HK-2 (cell line): Measurements from ENCODE around the gene ZNF710.
"Not testable (repeated sequence)": the region's sequence is repeated elsewhere in the genome, so short reads cannot be mapped to it uniquely, and the experiment has no call there.

Experiments used
- DNase-seq: peaks from one replicate; pipeline ENCODE4 v3.0.0-alpha.2; 2018; ENCODE audit not compliant: unreplicated experiment

Gene ZNF710

DNA sequence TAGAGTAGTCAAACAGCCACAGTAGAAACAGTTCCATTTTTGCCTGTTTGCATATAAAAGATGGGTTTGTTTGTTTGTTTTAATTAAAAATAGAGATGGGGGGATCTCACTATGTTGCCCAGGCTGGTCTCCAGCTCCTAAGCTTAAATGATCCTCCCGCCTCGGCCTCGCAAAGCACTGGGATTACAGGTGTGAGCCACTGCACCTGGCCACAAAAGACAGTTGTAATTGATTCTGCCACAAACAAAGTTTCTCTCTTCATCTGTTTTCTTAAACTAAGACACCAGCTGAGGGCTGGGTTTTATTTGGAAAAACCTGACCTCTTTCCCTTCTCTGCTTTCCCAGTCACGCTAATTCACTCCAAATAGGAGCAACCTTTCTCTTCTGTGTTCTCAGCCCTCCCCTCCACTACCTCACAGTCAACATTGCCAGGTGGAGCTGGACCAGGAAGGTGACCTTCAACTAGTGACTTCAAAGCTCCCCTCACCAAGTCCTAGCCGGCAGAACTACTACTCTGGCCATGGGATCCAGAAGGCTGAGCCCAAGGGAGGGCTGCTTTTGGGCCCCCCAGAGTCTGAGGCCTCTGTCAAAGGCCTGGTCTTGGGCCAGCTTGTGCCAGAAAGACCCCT, 102.7 kb downstream of the ZNF710 start:
- DNase-seq = no peak

DNA sequence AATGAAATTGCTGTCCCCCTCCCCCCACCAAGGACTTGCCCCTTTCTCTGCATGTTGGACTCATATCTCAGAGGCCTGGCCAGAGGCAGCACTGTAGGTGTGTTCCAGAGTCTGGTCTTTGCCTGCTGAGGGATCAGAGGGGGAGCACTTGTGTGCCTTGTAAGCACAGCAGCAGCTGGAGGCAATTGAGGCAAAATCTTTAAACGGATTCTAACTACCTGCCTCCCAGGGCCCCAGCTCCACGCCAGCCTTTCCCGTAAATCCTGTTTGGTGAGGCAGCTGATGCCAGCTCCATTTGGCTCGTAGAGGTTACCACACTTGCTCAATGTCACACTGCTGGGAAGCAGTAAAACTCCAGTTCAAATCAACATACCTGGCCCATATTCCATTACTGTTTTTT, 103.4 kb downstream of the ZNF710 start:
- no peak for DNase-seq

DNA sequence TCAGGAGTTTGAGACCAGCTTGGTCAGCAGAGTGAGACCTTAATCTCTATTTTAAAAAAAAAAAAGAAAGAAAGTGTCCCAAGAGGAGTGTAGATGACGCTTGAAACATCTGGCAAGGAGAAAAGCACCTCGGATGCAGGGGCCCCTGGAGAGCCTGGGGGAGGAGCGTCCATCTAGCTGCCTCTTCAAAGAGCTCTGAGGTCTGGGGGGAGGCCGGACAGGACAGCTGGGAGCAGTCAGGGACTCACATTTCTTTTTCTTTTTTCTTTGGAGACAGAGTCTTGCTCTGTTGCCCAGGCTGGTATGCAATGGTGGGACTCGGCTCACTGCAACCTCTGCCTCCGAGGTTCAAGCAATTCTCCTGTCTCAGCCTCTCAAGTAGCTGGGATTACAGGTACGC, 104.4 kb downstream of the ZNF710 start:
- DNase-seq = no peak

DNA sequence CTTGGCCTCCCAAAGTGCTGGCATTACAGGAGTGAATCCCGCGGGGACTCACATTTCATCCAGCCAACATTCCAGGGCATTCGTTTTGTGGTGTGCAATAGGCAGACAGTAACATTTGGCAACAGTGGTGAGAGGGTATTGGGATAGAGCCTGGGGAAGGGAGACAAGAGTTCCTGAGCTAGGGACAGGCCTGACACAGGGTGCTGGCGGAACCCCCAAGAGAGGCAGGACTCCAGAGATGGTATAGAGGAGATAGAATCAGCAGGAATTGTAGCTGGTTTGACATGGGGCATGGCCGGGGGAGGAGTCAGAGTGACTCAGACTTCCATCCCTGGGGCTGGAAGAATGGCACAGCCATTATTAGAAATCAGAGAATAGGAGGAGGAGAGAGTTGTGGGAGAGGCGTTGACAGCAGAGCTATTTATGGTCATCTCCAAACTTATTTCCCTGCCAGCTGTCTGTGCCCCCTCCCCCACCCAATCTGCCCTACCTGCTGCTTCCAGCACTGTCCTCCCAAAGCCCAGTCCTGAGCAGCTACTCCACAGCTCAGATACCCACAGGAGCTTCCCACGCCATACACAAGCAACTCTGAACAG, 105.5 kb downstream of the ZNF710 start:
- peak; percentile 18 for DNase-seq

DNA sequence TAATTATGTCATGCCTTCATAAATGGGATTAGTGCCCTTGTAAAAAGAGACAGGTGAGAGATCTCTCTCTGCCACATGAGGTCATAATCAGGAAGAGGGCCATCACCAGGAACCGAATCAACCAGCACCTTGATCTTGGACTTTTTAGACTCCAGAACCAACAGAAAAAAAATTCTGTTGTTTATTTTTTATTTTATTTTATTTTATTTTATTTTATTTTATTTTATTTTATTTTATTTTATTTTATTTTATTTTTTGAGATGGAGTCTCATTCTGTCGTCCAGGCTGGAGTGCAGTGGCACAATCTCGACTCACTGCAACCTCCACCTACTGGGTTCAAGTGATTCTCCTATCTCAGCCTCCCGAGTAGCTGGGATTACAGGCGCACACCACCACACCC, 106.9 kb downstream of the ZNF710 start:
- not testable (repeated sequence) for DNase-seq

DNA sequence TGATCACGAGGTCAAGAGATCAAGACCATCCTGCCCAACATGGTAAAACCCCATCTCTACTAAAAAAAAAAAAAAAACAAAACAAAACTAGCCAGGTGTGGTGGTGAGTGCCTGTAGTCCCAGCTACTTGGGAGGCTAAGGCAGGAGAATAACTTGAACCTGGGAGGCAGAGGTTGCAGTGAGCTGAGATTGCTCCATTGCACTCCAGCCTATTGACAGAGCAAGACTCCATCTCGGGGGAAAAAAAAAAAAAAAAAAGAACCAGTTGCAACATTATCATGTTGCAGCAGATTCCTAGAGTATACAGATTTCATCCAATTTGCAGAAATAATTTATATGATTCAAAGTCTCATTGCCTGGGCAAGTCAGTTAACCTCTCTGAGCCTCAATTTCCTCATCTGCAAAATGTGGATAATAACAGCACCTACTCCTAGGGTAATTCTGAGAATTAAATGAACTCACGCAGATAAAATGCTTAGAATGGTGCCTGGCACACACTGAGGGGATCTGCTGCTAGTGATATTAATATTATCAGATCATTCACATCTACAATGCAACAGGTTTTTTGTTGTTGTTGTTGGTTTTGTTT, 108.1 kb downstream of the ZNF710 start:
- DNase-seq = not testable (repeated sequence)

DNA sequence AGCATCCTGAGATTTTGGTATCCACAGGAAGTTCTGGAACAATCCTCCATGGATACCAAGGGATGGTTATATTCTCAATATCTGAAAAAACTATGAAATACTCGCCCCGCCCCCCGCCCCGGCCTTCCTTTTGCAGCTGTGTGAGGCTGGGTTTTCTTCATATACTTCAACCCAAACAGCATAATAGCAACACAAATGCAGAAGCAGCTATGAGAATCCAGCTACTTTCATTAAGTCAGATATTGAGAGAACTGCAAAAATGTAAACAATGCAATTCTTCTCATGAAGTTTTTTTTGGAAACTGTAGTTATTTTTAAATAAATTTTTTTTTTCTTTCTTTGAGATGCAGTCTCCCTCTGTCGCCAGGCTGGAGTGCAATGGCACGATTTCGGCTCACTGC, 112.0 kb downstream of the ZNF710 start:
- no peak for DNase-seq

DNA sequence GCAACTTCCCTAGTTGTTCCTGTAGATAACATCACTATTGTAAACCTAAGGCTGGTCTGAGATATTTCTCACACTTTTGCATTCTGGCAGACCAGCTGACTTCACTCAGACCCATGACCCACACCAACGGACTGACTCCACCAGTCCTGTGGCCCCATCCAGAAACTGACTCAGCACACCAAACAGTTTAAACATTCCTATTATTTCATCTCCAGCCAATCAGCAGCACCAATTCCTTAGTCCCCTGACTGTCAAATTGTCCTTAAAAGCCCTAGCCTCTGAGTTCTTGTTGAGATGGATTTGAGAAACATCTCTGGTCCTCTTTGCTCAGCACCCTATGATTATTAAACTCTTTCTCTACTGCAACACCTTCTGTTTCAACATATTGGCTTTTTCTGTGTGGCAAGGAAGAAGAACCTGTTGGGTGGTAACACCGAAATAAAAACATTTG, 113.4 kb downstream of the ZNF710 start:
- DNase-seq = no peak

DNA sequence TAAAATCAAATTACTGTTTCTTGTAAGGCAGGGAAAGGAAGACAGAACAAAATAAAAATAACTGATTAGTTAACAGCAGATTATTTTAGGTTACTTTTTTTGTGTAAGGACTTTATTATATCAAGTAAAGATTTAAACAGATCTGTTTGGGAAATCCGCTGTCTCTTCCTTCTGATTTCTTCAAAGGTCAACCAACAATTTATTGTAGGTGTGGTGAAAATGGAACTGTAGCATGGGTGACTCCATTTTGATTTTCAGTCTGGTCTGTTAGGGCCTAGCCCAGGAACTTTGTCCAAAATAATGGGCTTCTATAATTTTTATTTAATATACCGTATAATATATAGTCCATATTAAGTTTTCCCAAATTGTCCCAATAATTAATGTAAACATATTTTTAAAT, 114.7 kb downstream of the ZNF710 start:
- no peak for DNase-seq

DNA sequence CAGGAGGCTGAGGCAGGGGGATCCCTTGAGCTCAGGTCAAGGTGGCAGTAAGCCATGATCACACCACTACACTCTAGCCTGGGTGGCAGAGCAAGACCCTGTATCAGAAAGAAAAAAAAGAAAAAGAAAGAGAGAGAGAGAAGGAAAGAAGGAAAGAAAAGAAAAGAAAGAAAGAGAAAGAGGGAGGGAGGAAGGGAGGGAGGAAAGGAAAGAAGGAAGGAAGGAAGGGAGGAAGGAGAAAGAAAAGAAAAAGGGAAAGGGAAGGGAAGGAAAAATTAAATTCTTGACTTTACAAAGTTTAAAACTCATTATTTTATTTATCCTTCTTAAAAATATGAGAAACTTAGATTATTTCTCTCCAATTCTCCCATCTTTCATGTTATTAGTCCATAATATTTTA, 118.2 kb downstream of the ZNF710 start:
- no peak for DNase-seq

DNA sequence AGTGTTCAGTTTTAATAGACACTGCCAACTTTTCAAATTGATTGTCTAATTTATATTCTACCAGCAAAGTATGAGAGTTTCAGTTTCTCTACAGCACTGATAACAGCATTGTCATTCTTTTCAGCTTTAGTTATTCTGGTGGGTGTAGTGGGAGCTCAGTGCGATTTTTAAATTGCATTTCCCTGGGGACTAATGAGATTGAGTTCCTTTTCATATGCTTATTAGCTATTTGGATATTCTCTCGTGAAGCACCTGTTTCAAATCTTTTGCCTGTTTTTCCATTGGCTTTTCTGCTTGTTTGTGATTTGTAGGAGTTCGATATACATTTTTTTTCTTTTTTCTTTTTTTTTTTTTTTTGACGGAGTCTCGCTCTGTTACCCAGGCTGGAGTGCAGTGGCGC, 120.0 kb downstream of the ZNF710 start:
- DNase-seq = no peak

DNA sequence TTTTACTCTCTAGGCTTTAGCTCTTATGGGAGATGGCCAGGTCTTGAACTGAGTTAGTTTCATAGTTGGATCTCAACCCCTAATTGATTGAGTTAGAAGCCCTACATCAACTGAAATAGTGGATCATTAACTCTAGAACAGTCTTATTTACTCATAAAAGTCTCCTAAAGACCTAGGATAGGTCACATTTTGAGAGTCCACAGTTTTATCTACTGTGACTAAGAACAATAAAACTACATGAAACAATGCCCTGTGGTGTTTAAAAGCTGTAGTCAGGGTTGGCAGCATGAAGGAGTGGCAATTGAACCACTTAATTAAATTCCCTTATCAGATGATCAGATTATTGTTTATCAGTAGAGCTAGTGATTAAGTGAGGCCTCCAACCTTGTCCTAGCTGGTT, 123.4 kb downstream of the ZNF710 start:
- DNase-seq = no peak

DNA sequence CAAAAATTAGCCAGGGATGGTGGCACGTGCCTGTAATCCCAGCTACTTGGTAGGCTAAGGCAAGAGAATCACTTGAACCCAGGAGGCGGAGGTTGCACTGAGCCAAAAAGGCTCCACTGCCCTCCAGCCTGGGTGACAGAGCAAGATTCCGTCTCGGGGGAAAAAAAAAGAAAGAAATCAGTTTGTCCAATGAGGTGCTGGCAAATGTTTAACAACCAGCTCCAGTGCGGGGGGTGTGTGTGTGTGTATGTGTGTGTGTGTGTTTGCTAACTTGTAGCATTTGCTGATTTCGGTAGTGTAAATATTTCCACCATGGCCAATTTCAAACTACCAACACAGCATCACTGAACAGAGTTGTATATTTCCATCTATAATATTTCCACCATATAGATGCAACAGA, 124.9 kb downstream of the ZNF710 start:
- no peak for DNase-seq

DNA sequence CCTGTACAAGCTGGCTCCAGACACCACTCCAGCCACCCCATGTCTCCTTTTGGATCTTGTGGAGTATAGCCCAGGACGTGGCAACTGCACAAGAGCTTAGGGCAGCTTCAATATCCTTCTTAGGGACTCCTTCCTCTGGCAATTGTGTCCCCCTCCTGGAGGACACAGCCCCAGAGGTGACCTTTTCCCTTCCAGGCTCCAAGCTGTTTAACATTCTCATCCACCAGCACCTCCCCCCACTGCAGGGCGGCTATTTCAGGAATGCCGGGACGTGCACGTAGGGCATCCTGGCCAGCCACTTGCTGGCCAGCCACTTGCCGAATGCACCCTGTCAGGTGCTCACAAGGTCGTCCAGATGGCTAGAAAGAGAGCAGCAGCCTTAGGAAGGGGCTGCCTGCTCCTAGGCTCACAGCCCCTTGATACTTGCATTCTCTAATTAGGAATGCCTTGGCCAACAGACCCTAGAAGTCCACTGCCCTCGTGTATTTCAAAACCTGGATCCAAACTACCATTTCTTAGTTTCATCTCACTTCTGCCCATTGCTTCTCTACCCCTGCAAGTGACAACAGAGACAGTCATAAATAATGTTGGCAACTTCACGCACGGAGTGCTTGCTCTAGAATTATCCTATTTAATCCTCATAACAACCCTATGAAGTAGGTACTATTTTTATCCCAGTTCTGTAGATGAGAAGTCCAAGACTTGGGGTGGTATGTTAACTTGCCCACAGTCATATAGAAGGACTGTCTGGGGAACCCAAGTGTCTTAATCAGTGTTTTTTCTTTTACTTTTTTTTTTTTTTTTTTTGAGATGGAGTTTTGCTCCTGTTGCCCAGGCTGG, 125.7 kb downstream of the ZNF710 start:
- no peak for DNase-seq

DNA sequence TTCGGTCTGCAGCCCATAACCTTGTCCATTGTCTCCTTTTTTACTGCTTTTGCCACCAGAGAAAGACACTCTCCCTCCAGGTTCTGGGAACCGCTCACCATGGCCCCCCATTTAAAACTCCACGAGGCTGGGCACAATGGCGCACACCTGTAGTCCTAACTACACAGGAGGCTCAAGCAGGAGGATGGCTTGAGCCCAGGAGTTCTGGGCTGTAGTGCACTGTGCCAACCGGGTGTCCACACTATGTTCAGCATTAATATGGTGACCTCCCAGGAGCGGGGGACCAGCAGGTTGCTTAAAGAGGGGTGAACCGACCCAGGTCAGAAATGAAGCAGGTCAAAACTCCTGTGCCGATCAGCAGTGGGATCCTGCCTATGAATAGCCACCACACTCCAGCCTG, 129.2 kb downstream of the ZNF710 start:
- no peak for DNase-seq
